Right ventricle myocardium superior (tissue), 1 donor: ENCODE measurements around the gene CEP85. TPM values are rescaled to one million over a fixed set of nuclear protein-coding genes. Genes with fewer than 3 reads are reported as not detected.

Experiments used
- ATAC-seq: fragments of 200-7000 bp; cut with Tn5 transposase; one replicate; pipeline ENCODE4 v1.9.1; 2020; ENCODE audit warnings: mild to moderate bottlenecking; ENCODE audit not compliant: poor library complexity
- DNase-seq: peaks from one replicate; pipeline ENCODE4 v3.0.0-alpha.2; 2020
- intact Hi-C: fragments of 100-400 bp; cut with DNase I; formaldehyde crosslinking; loops from one replicate; pipeline ENCODE4 v1.11.2; 2022
- total RNA-seq: library from RNA; stranded (reverse); fragmentation: NEBNext Ultra II Directional; extraction: Animal tissue kit (Norgen Biotek cat#: 25700); gene quantifications from one replicate; pipeline ENCODE4 v1.2.1, GENCODE V29; 2021
- donor health status: DM: no; HTN: yes; CAD: no; lungs with severe emphysema.

Gene CEP85
- total RNA-seq, 1 donor from 2014 or later = 82.5 TPM

DNA sequence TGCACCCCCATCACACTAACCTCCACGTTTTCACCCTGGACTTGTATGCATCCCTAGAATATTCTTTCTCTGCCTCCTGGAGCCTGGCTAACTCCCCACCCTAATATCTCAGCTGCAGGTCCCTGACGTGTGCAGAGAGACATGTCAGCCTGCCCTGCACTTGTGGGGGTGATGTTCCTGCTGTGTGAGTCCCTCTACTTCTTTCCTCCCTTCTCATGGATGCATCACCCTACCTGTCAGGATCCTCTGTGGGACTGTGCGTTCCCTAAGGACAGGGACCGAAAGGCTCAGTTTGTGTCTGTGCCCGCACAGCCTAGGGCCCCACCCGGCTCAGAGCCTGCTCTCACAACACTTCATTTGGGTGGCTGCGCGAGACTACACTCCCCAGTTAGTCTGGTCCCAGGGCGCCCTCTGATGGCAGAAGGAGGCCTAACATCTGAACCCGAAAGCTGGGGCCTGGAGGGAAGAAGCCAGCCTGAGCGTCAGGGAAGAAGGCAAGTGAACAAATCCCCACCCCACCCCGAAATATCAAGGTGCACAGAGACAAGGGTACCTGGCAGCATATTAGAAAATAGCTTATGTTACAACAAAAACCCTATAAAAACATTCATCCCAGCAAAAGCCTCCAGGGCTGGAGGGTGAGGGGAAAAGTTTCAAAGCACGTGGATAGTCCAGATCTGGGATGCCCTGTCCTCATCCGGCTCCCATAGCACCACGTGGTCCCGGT lies 87.5 kb downstream of the CEP85 start:
- ATAC-seq (peak; percentile 94), DNase-seq (peak; percentile 96)
- intact Hi-C loops = loop anchor here (1.0 to 10.0 kb wide), 3 partner anchors 46 to 217 kb away; no protein-coding TSS in a partner anchor

DNA sequence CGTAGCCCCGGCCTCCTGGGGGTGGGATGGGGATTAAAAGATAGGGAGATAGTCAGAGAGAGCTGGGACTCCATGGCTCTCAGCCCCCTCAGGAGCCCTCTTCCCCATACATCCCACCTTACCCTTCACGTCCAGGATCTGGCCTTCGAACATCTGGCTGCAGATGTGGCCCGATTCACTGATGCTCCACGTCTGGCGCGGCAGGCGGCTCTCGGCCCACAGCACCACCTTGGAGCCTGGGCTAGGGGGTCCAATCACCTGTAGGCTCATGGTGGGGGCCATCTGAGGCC lies 88.0 kb downstream of the CEP85 start:
- DNase-seq (no peak), ATAC-seq (no peak)
- intact Hi-C loops = loop anchor here (1.0 to 10.0 kb wide), 3 partner anchors 47 to 217 kb away; no protein-coding TSS in a partner anchor

DNA sequence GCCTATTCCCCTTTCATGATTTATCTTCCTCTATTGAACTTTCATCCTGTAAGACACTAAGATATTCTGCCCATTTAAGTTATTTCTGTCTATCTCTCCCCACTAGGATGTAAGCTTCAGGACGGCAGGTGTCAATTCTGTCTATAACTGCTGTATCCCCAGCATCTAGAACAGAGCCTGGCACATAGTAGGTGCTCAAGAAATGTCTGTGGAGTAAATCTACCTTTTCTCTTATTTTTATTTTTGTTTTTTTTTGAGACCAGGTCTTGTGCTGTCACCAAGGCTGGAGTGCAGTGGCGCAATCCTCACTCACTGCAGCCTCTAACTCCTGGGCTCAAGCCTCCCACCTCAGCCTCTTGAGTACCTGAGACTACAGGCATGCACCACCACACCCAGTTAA lies 89.4 kb downstream of the CEP85 start:
- ATAC-seq (no peak), DNase-seq (no peak)
- intact Hi-C loops = loop anchor here (10.0 kb wide), 2 partner anchors 139 to 219 kb away; no protein-coding TSS in a partner anchor

DNA sequence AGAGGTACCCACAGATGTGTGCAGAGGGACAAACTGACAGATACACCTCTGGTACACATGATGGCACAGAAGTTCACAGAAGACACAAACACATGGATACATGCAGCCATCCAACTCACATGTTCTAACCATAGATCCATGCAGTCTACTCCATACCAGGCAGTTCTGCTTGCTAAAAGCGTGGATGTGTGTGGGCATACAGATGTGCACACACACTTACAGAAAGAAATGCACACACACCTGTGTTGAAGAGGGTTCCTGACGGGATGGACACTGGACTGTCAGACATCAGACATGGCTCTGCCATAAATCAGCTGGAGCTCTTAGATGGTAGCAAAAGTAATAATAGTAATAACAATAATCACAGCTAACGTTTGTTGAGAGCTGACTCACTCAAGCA lies 90.5 kb downstream of the CEP85 start:
- intact Hi-C loops = loop anchor here (10.0 kb wide), 2 partner anchors 140 to 220 kb away; no protein-coding TSS in a partner anchor
- DNase-seq (no peak), ATAC-seq (no peak)

DNA sequence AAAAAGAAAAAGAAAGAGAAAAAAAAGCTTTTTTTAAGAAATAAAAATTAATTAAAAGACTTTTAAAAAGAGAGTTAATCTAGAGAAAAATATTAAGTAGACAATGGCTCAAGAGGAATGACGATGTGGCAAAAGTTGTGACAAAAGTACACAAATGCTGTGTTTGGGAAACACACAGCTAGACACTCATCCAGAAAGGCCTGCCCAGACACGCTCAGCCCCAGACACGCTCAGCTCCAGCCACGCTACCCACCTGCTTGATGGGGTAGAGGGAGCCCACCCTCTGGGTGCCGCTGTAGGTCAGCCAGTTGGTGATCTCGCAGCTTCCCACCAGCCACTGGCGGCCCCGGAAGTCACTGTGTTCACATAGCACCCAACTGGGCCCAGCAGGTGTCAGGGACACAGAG lies 94.0 kb downstream of the CEP85 start:
- intact Hi-C loops = loop anchor here (10.0 kb wide), 2 partner anchors 143 to 223 kb away; no protein-coding TSS in a partner anchor
- DNase-seq (no peak), ATAC-seq (no peak)

Other genes starting within 250 kb of the CEP85 start
- gene PAFAH2, start 236.1 kb upstream of the CEP85 start, total RNA-seq = 12.1 TPM
- gene EXTL1, start 212.4 kb upstream of the CEP85 start, total RNA-seq = 11.9 TPM
- 3.0 TPM for gene SLC30A2, start 188.1 kb upstream of the CEP85 start, total RNA-seq
- 229 TPM for gene TRIM63, start 166.6 kb upstream of the CEP85 start, total RNA-seq
- 4.0 TPM for gene PDIK1L, start 122.4 kb upstream of the CEP85 start, total RNA-seq
- 4.0 TPM for gene FAM110D, start 75.1 kb upstream of the CEP85 start, total RNA-seq
- not detected for gene C1orf232, start 65.2 kb upstream of the CEP85 start, total RNA-seq
- gene ZNF593, start 64.3 kb upstream of the CEP85 start, total RNA-seq = 14.1 TPM
- not detected for gene ZNF593OS, start 62.4 kb upstream of the CEP85 start, total RNA-seq
- 1.4 TPM for gene CNKSR1, start 56.7 kb upstream of the CEP85 start, total RNA-seq
- not detected for gene CATSPER4, start 43.6 kb upstream of the CEP85 start, total RNA-seq
- gene SH3BGRL3, start 45.9 kb downstream of the CEP85 start, total RNA-seq = 33.9 TPM
- gene UBXN11, start 72.4 kb downstream of the CEP85 start, total RNA-seq = 8.3 TPM
- gene CD52, start 83.8 kb downstream of the CEP85 start, total RNA-seq = 4.4 TPM
- gene CRYBG2, start 119.9 kb downstream of the CEP85 start, total RNA-seq = not detected
- gene ZNF683, start 138.6 kb downstream of the CEP85 start, total RNA-seq = not detected
- not detected for gene LIN28A, start 176.6 kb downstream of the CEP85 start, total RNA-seq
- gene DHDDS, start 198.1 kb downstream of the CEP85 start, total RNA-seq = 23.7 TPM
- 132 TPM for gene HMGN2, start 238.2 kb downstream of the CEP85 start, total RNA-seq